OCI-LY7 (cell line): ENCODE measurements around the gene CA9.

Source experiments
- EZH2phosphoT487 ChIP-seq: fragments of 200-600 bp; sonication (generic); IDR thresholded peaks from 2 replicates; pipeline ENCODE4 v1.6.1; 2018; ENCODE audit warnings: low read depth, borderline replicate concordance, mild to moderate bottlenecking, mixed run types, antibody characterized with exemption, low read length, moderate library complexity, mixed read lengths
- TF ChIP-seq, protein P1 (sequence below): fragments of 200-600 bp; sonication (generic); conservative IDR thresholded peaks from 2 replicates; pipeline ENCODE4 v1.5.1; 2014; ENCODE audit warnings: mild to moderate bottlenecking, antibody characterized with exemption, low read length, moderate library complexity, mixed read lengths

DNA sequence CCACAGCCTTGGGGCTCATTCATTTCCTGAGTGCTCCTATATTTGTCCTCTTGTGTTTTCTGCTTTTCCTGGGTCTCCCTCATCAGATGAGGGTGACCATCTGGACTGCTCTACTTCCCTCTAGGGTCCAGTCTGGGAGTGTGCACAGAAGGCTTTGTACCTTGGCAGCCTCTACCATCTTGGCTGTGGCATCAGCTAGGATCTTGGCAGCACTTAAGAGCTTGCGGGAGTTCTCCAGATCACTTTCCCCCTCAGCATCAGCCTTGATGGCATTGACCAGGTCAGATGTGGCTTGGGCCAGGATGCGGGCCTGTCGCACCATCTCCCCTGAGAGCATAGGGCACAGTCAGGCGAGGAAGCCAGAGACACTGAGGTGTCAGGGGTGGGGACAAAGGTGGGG lies 42.5 kb downstream of the CA9 start:
- TF ChIP-seq, protein P1, sequence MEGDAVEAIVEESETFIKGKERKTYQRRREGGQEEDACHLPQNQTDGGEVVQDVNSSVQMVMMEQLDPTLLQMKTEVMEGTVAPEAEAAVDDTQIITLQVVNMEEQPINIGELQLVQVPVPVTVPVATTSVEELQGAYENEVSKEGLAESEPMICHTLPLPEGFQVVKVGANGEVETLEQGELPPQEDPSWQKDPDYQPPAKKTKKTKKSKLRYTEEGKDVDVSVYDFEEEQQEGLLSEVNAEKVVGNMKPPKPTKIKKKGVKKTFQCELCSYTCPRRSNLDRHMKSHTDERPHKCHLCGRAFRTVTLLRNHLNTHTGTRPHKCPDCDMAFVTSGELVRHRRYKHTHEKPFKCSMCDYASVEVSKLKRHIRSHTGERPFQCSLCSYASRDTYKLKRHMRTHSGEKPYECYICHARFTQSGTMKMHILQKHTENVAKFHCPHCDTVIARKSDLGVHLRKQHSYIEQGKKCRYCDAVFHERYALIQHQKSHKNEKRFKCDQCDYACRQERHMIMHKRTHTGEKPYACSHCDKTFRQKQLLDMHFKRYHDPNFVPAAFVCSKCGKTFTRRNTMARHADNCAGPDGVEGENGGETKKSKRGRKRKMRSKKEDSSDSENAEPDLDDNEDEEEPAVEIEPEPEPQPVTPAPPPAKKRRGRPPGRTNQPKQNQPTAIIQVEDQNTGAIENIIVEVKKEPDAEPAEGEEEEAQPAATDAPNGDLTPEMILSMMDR, result no peak
- TF ChIP-seq EZH2phosphoT487, result no peak
